Astrocyte of the cerebellum (primary cell): ENCODE measurements around the gene RBFOX2.
"Not testable (repeated sequence)": the region's sequence is repeated elsewhere in the genome, so short reads cannot be mapped to it uniquely, and the experiment has no call there.

Experiments used
- DNase-seq: peaks from one replicate; pipeline ENCODE4 v3.0.0-alpha.2; 2011; ENCODE audit warnings: low read depth
- H3K4me3 ChIP-seq: 2 replicates; pipeline ENCODE4 v1.5.1; 2011; ENCODE audit warnings: mild to moderate bottlenecking, low read depth, low read length, moderate library complexity
- in situ Hi-C: cut with HindIII; loops from 2 replicates; pipeline ENCODE4 v1.10.0; 2017; ENCODE audit warnings: low sequenced_read_pairs
- TF ChIP-seq, protein P1 (sequence below): IDR thresholded peaks from 2 replicates; pipeline ENCODE4 v1.5.1; 2012; ENCODE audit warnings: low read length, low read depth, moderate library complexity, mild to moderate bottlenecking; ENCODE audit errors: missing control alignments

The RBFOX2 gene

DNA sequence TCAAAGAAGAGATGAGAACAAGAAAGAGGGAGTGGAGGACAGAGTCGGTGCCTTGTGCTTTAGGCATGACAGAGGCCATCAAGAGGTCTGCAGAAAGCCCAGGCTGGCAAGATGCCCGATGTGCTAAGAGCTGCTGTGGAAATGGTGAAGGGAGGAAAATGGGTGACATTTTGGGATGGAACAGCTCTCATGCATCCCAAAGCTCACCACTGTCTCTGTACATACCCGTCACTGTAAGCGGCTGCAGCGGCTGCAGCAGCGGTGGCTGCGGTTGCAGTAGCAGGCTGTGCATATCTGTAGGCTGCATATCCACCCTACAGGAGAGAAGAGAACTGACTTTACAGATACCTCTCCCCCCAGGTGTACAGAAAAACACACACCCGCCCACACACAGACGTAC lies 282.4 kb downstream of the RBFOX2 start:
- DNase-seq = no peak
- H3K4me3 ChIP-seq = no peak overlapping the region
- TF ChIP-seq, protein P1, sequence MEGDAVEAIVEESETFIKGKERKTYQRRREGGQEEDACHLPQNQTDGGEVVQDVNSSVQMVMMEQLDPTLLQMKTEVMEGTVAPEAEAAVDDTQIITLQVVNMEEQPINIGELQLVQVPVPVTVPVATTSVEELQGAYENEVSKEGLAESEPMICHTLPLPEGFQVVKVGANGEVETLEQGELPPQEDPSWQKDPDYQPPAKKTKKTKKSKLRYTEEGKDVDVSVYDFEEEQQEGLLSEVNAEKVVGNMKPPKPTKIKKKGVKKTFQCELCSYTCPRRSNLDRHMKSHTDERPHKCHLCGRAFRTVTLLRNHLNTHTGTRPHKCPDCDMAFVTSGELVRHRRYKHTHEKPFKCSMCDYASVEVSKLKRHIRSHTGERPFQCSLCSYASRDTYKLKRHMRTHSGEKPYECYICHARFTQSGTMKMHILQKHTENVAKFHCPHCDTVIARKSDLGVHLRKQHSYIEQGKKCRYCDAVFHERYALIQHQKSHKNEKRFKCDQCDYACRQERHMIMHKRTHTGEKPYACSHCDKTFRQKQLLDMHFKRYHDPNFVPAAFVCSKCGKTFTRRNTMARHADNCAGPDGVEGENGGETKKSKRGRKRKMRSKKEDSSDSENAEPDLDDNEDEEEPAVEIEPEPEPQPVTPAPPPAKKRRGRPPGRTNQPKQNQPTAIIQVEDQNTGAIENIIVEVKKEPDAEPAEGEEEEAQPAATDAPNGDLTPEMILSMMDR = no peak
- in situ Hi-C loops = no loop called here

DNA sequence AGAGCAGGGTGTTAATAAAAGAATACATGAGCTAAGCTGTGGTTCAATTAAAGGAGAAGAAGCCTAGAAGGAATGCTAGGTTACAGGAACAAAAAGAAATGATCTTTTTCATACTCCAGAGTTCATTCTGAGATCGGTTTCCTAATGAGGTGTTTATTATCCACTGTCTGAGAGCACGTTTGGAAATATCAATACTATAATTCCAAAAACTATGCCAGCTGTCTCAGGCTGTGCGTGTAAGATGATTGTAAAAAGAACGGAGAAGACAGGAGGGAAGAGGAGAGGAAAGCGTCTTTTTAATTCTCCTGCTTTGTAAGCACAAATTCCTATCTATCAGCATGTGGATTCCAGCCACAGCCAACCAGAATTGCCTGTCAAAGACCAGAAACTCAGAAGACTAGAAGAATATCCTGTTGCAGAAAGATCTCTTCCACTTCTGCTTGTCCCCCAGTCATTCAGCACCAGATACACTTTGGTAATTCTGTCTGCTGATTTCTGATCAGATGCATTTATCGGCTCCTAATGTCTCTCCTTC lies 285.2 kb downstream of the RBFOX2 start:
- in situ Hi-C loops = no loop called here
- no peak for DNase-seq

DNA sequence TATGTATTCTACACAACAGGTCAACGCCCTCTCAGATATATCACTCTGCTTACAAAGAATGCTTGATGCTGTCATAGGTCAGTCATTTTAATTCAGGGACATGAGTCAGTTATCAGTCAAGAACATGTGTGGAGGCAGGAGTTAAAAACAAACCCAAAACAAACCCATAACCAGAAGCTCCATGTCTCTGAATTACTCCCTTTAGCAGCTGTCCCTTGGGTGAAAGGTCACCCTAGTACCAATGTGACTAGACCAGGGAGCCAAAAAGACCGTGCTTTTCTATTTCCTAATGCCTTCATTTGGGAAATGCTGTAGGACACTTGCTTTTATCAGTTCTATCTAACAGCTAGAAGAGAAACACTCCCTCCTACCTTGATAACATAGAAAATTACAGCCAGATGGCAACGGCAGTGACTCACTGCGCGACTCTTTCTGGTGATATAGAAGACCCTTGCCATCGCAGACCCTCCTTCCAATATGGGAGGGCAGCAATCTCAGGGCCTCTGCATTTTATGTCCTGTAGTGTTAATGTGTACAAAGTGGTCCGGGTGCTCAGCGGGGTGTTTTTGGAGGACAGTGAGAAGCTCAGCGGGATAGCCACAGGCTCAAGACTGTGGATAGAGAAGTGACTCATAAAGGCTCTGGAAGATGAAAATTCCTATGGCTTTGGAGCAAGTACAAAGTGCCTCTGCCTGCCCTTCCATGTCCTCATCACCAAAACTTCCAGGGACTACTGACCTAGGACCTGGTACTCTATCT lies 286.1 kb downstream of the RBFOX2 start:
- in situ Hi-C loops = no loop called here
- no peak overlapping the region for H3K4me3 ChIP-seq
- peak; percentile 83 for DNase-seq
- TF ChIP-seq, protein P1 = no peak

More for the DNA sequence above, 285.2 kb downstream of the RBFOX2 start:
- TF ChIP-seq, protein P1 = no peak
- no peak overlapping the region for H3K4me3 ChIP-seq

DNA sequence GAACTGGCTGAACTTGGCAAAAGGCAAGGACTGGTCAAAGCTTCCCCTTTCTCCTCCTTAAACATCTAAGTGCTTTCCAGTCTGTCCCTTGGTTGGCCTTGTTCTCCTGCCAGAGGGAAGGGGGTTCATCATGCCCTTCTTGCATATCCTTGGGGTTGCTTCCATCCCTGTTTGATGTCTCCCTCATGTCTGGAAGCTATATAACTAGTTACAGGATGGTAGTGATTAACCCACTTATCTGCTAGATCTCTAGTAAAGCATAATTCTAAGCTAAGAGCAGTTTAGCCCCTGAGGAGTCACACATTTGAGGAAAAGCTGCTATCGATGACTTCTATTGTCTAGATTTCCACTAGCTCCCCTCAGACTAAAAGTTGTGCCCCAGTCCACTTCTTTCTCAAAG lies 288.0 kb downstream of the RBFOX2 start:
- TF ChIP-seq, protein P1 = no peak
- H3K4me3 ChIP-seq = no peak overlapping the region
- no peak for DNase-seq
- in situ Hi-C loops = no loop called here

DNA sequence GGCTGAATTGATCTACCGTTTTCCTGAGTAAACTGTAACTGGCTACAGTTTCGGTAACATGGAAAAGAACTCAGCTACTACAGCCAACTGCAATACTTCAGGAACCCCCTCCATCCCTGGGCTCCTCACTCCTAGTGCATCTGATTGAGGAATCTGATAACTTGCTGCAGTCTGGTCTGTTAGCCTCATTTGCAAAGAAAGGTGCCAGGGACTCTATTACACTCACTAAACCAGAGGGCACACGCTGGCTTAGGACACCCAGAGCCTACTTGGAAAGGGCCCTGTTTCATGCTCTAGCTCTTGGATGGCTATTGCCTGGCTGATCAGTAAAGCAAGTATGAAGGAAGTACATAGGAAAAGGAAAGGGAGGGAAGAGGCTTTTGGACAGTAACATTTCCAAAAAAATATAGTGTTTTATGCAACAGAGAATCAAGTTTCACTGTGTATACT lies 288.7 kb downstream of the RBFOX2 start:
- DNase-seq = no peak
- in situ Hi-C loops = no loop called here
- no peak overlapping the region for H3K4me3 ChIP-seq
- TF ChIP-seq, protein P1 = no peak

DNA sequence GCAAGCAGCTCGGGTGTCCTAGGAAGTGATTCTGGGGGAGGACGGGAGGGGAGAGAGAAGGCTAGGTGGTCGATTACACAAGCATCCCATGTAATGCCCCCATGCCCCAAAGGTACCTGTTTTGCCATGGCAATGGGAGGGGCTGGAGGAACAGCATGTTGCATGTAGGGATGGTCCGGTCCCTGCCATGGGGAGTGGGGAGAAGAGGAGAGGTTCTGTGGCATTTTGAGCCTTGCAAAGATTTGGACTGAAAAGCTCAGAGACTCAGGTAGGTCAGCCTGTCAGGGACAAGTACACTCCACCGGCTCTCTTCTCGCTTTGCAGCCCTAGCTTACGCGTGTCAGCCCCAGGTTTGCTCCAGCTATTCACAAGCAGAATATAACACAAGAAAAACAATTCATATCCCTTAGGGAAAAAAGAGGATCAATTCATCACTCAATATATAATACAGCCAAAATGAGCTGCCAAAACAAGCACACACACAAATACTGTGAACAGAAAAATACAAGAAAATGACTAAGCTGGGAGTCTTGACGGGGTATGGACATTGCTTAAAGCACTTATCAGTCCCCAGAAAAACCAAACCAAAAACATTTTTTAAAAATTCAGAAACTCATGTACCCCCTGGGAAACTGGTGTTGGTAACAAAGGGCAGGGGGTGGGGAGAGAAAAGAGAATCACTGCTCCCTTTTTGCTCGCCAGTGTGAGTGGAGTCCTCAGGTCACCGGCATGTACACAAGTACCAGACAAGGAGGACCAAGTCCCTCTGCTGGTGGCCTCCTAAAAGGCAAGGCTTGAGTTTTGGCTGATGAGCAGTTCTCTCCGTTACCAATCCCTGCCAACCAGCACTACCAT lies 289.3 kb downstream of the RBFOX2 start:
- DNase-seq = no peak
- no peak overlapping the region for H3K4me3 ChIP-seq
- TF ChIP-seq, protein P1 = peak; percentile 42
- in situ Hi-C loops = no loop called here

DNA sequence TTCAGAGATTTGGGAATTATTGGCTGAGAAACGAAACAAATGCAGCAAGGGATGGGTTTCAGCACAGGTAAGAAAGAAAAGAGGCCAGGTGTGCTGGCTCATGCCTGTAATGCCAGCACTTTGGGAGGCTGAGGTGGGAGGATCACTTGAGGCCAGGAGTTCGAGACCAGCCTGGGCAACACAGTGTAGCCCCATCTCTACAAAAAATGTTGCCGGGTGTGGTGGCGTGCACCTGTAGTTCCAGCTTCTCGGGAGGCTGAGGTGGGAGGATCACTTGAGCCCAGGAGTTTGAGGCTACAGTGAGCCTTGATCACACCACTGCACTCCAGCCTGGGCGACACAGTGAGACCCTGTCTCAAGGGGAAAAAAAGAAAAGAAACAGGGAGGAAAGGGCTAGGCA lies 290.7 kb downstream of the RBFOX2 start:
- H3K4me3 ChIP-seq = not testable (repeated sequence)

More for the DNA sequence above, 290.7 kb downstream of the RBFOX2 start:
- in situ Hi-C loops, DNase-seq: not testable (repeated sequence)
